Pancreas (tissue), 10 donors: ENCODE data around the gene PCDHB7. TPM values are rescaled to one million over a fixed set of nuclear protein-coding genes. Genes with fewer than 3 reads are reported as not detected.
"Not testable (repeated sequence)": the region's sequence is repeated elsewhere in the genome, so short reads cannot be mapped to it uniquely, and the experiment has no call there.

Experiments used
- ATAC-seq, 4 donors: fragments of 200-7000 bp; cut with Tn5 transposase; one replicate each; pipeline versions ENCODE4 v1.8.0 to v1.9.1; 2020; ENCODE audit warnings: mild to moderate bottlenecking in 4 of 4, moderate library complexity in 4 of 4
- DNase-seq, 6 donors: peaks; one replicate each; pipeline ENCODE4 v3.0.0-alpha.2; 2020
- FAIRE-seq: peaks from 2 replicates; lab custom pipeline; 2012; peaks lifted over from hg19 to GRCh38; lab: Jason Lieb, UNC
- H3K27ac ChIP-seq, 4 donors: fragments of 200-600 bp; sonication (generic); 1 replicate in 3 of 4; 2 replicates in 1 of 4; pipeline versions ENCODE4 v1.5.0 to v1.8.0; 2020
- H3K27me3 ChIP-seq, 4 donors: fragments of 200-600 bp; one replicate each; pipeline ENCODE4 v1.8.0; 2021
- H3K36me3 ChIP-seq, 3 donors: fragments of 200-600 bp; sonication (generic) in 1 of 3; one replicate each; pipeline versions ENCODE4 v1.5.0 to v1.8.0; 2020 to 2021
- H3K4me1 ChIP-seq, 3 donors: fragments of 200-600 bp; one replicate each; pipeline ENCODE4 v1.8.0; 2021
- H3K4me3 ChIP-seq, 4 donors: fragments of 200-600 bp; sonication (generic) in 2 of 4; one replicate each; pipeline versions ENCODE4 v1.5.0 to v1.8.0; 2020 to 2021
- H3K9me3 ChIP-seq, 4 donors: fragments of 200-600 bp; one replicate each; pipeline ENCODE4 v1.8.0; 2021
- WGBS, 2 donors: extraction: QIAGEN DNeasy Blood & Tissue Kit; methylation state at CpG; one replicate each; pipeline ENCODE4 v1.1.7; 2013; 5-methylcytosine and 5-hydroxymethylcytosine counted together
- intact Hi-C, 3 donors: fragments of 100-400 bp; cut with DNase I; formaldehyde crosslinking; loops; one replicate each; pipeline versions ENCODE4 v1.11.1 to v1.14.2; 2022
- polyA plus RNA-seq, 2 donors: library from polyadenylated mRNA; stranded (reverse); fragments of 200-250 nt; gene quantifications; one replicate each; pipeline ENCODE4 v1.2.3, GENCODE V29; 2013
- total RNA-seq, 6 donors: library from RNA; stranded (reverse); fragmentation: NEBNext Ultra II Directional in 4 of 6; extraction: Animal tissue kit (Norgen Biotek cat#: 25700) in 4 of 6; gene quantifications; one replicate each; pipeline versions ENCODE4 v1.2.1 to v1.2.4, GENCODE V29; 2021 to 2023
- TF ChIP-seq, protein P1 (sequence below), 4 donors: fragments of 200-600 bp; sonication (generic) in 3 of 4; IDR thresholded peaks; one replicate each; pipeline versions ENCODE4 v1.5.0 to v1.8.0; 2021; ENCODE audit warnings: antibody characterized with exemption in 4 of 4
- donor health status: healthy with polysubstance abuse.
- donor health status: DM: no; HTN: no; CAD: no; lungs with moderate emphysema.
- donor health status: DM: no; HTN: no; CAD: no.
- donor health status: control.
- donor health status: control.
- donor health status: Bipolar disorder and iron deficiency.
- donor health status: DM: yes; HTN: yes; CAD: no.
- donor health status: DM: no; HTN: no; CAD: no.
- donor health status: DM: no; HTN: no; CAD: no.
- donor health status: DM: yes; HTN: yes; CAD: no.

PCDHB7 gene
- total and polyA plus RNA-seq, 8 donors = 0.15 to 0.70 (median 0.45) TPM

DNA sequence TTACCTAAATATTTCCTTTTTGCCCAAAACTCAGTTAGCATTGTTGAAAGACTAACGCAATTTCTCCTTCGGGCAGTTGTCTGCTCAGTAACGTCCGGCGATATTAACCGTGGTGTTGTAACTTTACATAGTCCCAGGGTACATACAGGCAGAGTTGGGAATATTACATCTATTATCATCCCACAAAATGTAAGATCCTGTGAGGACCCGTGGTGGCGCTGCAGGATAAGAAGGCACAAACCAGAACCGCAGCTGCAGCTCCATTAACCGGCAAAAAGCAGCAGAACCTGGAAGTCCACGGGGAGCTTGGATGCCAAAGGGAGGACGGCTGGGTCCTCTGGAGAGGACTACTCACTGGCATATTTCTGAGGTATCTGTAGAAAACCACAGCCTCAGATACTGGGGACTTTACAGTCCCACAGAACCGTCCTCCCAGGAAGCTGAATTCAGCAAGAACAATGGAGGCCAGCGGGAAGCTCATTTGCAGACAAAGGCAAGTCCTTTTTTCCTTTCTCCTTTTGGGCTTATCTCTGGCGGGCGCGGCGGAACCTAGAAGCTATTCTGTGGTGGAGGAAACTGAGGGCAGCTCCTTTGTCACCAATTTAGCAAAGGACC lies 5.2 kb downstream of the PCDHB7 start, which contains the start of gene PCDHB8:
TSS of gene PCDHB8 (plus strand) at position 214 of the 615 bp plus-strand sequence. CDS start at position 459, 245 bp downstream.
- 26 to 29% methylated on average over 13 to 15 of the region's 18 CpGs for WGBS, 2 donors
- intact Hi-C loops, H3K9me3 ChIP-seq, H3K27ac ChIP-seq, DNase-seq, H3K4me1 ChIP-seq, FAIRE-seq, H3K36me3 ChIP-seq: not testable (repeated sequence)
- peak; percentile 82 to 95 (median 88) for ATAC-seq
- Histone ChIP-seq H3K27me3 (peaks cover 0 to 22% (median 0%) of the 10 kb centered on the region in 4 donors), H3K4me3 (peak within 1 kb of the TSS in 1 of 4 donors; percentile 13)
- TF ChIP-seq, protein P1, sequence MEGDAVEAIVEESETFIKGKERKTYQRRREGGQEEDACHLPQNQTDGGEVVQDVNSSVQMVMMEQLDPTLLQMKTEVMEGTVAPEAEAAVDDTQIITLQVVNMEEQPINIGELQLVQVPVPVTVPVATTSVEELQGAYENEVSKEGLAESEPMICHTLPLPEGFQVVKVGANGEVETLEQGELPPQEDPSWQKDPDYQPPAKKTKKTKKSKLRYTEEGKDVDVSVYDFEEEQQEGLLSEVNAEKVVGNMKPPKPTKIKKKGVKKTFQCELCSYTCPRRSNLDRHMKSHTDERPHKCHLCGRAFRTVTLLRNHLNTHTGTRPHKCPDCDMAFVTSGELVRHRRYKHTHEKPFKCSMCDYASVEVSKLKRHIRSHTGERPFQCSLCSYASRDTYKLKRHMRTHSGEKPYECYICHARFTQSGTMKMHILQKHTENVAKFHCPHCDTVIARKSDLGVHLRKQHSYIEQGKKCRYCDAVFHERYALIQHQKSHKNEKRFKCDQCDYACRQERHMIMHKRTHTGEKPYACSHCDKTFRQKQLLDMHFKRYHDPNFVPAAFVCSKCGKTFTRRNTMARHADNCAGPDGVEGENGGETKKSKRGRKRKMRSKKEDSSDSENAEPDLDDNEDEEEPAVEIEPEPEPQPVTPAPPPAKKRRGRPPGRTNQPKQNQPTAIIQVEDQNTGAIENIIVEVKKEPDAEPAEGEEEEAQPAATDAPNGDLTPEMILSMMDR (IDR thresholded peaks at IDR 0.05) = peak in 1 of 4 donors; percentile 10

DNA sequence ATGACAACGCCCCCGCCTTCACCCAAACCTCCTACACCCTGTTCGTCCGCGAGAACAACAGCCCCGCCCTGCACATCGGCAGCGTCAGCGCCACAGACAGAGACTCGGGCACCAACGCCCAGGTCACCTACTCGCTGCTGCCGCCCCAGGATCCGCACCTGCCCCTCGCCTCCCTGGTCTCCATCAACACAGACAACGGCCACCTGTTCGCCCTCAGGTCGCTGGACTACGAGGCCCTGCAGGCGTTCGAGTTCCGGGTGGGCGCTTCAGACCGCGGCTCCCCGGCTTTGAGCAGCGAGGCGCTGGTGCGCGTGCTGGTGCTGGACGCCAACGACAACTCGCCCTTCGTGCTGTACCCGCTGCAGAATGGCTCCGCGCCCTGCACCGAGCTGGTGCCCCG lies 6.9 kb downstream of the PCDHB7 start:
- H3K4me1 ChIP-seq, H3K27ac ChIP-seq, ATAC-seq, DNase-seq, FAIRE-seq, H3K4me3 ChIP-seq, H3K36me3 ChIP-seq, intact Hi-C loops, H3K9me3 ChIP-seq: not testable (repeated sequence)
- H3K27me3 ChIP-seq = peaks cover 0 to 22% (median 0%) of the 10 kb centered on the region in 4 donors
- WGBS, 2 donors = 17 to 44% methylated on average over 24 to 35 of the region's 39 CpGs

DNA sequence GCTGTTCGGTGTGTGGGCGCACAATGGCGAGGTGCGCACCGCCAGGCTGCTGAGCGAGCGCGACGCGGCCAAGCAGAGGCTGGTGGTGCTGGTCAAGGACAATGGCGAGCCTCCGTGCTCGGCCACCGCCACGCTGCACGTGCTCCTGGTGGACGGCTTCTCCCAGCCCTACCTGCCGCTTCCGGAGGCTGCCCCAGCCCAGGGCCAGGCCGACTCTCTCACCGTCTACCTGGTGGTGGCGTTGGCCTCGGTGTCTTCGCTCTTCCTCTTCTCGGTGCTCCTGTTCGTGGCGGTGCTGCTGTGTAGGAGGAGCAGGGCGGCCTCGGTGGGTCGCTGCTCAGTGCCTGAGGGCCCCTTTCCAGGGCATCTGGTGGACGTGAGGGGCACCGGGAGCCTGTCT lies 7.4 kb downstream of the PCDHB7 start:
- H3K4me1 ChIP-seq, intact Hi-C loops, ATAC-seq, H3K36me3 ChIP-seq, FAIRE-seq, DNase-seq, H3K27ac ChIP-seq, H3K4me3 ChIP-seq, H3K9me3 ChIP-seq: not testable (repeated sequence)
- WGBS, 2 donors = 18 to 36% methylated on average over 30 to 32 of the region's 32 CpGs
- H3K27me3 ChIP-seq = peaks cover 0 to 21% (median 0%) of the 10 kb centered on the region in 4 donors

DNA sequence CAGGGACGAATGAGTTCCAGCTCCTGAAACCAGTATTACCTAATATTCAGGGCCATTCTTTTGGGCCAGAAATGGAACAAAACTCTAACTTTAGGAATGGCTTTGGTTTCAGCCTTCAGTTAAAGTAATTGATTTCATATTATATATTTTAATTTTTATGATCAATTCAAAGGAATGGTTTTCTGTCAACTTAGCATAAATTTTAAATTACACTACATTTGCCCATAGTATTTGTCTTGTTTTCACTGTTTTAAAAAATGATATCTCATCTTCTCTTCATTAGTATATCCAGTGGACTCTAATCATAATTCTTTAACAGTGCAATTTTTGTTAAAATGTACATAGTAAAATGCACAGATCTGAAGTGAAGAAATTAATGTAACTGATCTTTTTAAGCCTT lies 7.9 kb downstream of the PCDHB7 start:
- H3K9me3 ChIP-seq = peaks cover 0 to 4% (median 0%) of the 10 kb centered on the region in 4 donors
- FAIRE-seq = no peak
- no peak for DNase-seq
- H3K27me3 ChIP-seq = peaks cover 0 to 17% (median 0%) of the 10 kb centered on the region in 4 donors
- no peaks in the 10 kb centered on the region for H3K4me1 ChIP-seq
- intact Hi-C loops = no loop called here
- ATAC-seq = no peak
- no peaks in the 10 kb centered on the region for H3K36me3 ChIP-seq
- no peak overlapping the region for H3K27ac ChIP-seq
- WGBS, 2 donors = 20 to 31% methylated on average over 1 of the region's 1 CpG
- no peak overlapping the region for H3K4me3 ChIP-seq
- TF ChIP-seq, protein P1 (IDR thresholded peaks at IDR 0.05) = no peak

DNA sequence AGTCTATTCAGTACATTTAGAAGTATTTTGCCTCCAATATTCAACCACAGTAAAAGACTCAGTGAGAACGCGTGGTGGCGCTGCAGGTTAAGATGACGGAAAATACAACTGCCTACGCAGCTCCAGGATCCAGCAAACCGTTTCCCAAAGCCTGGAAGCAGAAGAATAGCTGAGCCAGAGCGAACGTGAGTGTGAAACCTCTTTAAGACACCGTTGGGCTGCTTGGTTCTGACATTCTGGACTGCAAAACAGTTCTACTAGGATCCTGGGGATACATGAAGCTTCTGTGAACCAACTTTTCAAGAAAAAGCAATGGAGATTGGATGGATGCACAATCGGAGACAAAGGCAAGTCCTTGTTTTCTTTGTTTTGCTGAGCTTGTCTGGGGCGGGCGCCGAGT lies 9.8 kb downstream of the PCDHB7 start, which contains the start of gene PCDHB16:
TSS of gene PCDHB16 (plus strand) at position 140 of the 400 bp plus-strand sequence. CDS start at position 313, 173 bp downstream.
- intact Hi-C loops = no loop called here
- FAIRE-seq = no peak
- Histone ChIP-seq H3K36me3 (no peaks in the 10 kb centered on the region), H3K4me3 (peak within 1 kb of the TSS in 1 of 4 donors; percentile 14), H3K4me1 (no peaks in the 10 kb centered on the region), H3K27ac (no peak within 1 kb of the TSS), H3K27me3 (peaks cover 0 to 2% (median 0%) of the 10 kb centered on the region in 4 donors), H3K9me3 (peaks cover 0 to 4% (median 0%) of the 10 kb centered on the region in 4 donors)
- DNase-seq = peak in 2 of 6 donors; percentile 25 to 30
- ATAC-seq = peak in 3 of 4 donors; percentile 58 to 81 (median 59)
- 11 to 17% methylated on average over 13 of the region's 13 CpGs for WGBS, 2 donors
- TF ChIP-seq, protein P1 (IDR thresholded peaks at IDR 0.05) = no peak

DNA sequence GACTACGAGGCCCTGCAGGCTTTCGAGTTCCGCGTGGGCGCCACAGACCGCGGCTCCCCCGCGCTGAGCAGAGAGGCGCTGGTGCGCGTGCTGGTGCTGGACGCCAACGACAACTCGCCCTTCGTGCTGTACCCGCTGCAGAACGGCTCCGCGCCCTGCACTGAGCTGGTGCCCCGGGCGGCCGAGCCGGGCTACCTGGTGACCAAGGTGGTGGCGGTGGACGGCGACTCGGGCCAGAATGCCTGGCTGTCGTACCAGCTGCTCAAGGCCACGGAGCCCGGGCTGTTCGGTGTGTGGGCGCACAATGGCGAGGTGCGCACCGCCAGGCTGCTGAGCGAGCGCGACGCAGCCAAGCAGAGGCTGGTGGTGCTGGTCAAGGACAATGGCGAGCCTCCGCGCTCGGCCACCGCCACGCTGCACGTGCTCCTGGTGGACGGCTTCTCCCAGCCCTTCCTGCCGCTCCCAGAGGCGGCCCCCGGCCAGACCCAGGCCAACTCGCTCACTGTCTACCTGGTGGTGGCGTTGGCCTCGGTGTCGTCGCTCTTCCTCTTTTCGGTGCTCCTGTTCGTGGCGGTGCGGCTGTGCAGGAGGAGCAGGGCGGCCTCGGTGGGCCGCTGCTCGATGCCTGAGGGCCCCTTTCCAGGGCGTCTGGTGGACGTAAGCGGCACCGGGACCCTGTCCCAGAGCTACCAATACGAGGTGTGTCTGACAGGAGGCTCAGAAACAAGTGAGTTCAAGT lies 11.8 kb downstream of the PCDHB7 start:
- intact Hi-C loops, H3K27me3 ChIP-seq, ATAC-seq, H3K27ac ChIP-seq, DNase-seq, H3K4me3 ChIP-seq, H3K4me1 ChIP-seq, H3K36me3 ChIP-seq, H3K9me3 ChIP-seq, FAIRE-seq: not testable (repeated sequence)
- WGBS, 2 donors = 24 to 43% methylated on average over 17 to 59 of the region's 69 CpGs
